Heart left ventricle (tissue), 13 donors: ENCODE data around the gene ADCY4.

Experiments used
- POLR2A ChIP-seq, 2 donors: fragments of 450-650 bp; IDR thresholded peaks; one replicate each; pipeline ENCODE4 v1.6.1; 2017; ENCODE audit warnings: antibody characterized with exemption in 2 of 2, mild to moderate bottlenecking in 2 of 2, moderate library complexity in 2 of 2
- TF ChIP-seq, protein P1 (sequence below), 12 donors: fragments of 200-600 bp; sonication (generic) in 4 of 12; IDR thresholded peaks; one replicate each; pipeline versions ENCODE4 v1.5.0 to v1.8.0; 2018 to 2022; ENCODE audit warnings: antibody characterized with exemption in 12 of 12, mild to moderate bottlenecking in 5 of 12
- donor health status: ischemic (EF 13 %, LVEDD 7.1; RV severe dilation, severe dysfunction).
- donor health status: DM: no; HTN: yes; CAD: no.
- donor health status: DM: no; HTN: no; CAD: no.
- donor health status: ischemic (EF 25% LVEDD 6.9; RV normal size, moderate dysfunction).
- donor health status: ischemic (EF 25% LVEDD 5.7; RV mildly dilated, moderate dysfunction).
- donor health status: ischemic (EF 35%, LVEDD 5.7; RV mildly dilated, moderate dysfunction).
- donor health status: nonischemic (EF 11% LVEDD 7.7; RV severe dilation, severe dysfunction).
- donor health status: DM: yes; HTN: yes; CAD: no.
- donor health status: PGD.
- donor health status: ischemic (EF 29% LVEDD 5.4; RV normal size, mild dysfunction).
- donor health status: nonischemic (EF 23%, LVEDD 6.1; RV moderate dilation, normal function).

DNA sequence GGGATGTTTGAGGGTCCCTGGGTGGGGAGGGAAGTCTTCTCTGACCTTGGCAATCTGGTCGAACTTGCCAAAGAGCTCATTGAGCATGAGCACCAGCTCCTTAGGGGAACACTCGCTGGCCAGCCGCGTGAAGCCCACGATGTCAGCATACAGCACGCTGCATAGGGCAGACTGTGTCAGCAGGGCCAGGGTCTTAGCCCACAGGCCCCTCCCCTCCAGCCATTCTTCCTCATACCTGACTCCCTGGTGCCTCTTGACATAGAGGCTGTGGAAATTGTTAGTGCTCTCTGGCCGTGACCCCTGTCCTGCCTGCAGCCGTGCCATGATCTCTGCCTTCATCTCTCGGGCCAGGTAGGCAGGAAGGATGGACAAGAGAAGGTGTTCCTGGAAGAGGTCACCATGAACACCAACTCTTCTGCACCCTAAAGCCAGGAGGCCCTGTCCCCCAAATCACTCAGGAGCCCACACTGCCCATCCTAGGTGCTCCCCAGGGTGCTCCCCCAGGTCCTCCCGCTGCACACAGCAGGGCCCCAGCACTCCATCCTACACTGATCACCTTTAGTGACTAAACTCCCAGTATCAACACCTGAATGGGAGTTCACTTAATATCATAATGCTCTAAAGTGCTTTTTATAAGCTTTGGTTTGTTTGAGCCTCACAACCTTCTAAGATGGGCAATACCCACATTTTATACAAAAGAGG is 3.7 kb downstream of the ADCY4 start:
- TF ChIP-seq, protein P1, sequence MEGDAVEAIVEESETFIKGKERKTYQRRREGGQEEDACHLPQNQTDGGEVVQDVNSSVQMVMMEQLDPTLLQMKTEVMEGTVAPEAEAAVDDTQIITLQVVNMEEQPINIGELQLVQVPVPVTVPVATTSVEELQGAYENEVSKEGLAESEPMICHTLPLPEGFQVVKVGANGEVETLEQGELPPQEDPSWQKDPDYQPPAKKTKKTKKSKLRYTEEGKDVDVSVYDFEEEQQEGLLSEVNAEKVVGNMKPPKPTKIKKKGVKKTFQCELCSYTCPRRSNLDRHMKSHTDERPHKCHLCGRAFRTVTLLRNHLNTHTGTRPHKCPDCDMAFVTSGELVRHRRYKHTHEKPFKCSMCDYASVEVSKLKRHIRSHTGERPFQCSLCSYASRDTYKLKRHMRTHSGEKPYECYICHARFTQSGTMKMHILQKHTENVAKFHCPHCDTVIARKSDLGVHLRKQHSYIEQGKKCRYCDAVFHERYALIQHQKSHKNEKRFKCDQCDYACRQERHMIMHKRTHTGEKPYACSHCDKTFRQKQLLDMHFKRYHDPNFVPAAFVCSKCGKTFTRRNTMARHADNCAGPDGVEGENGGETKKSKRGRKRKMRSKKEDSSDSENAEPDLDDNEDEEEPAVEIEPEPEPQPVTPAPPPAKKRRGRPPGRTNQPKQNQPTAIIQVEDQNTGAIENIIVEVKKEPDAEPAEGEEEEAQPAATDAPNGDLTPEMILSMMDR (IDR thresholded peaks at IDR 0.05) = no peak
- no peak for TF ChIP-seq POLR2A (IDR thresholded peaks at IDR 0.05)
